PC-9 (cell line): ENCODE data around the gene MBIP. TPM values are rescaled to one million over a fixed set of nuclear protein-coding genes. Genes with fewer than 3 reads are reported as not detected.

Experiments used
- BruUV-seq: library from RNA; stranded (reverse); fragments of 400-500 nt; replicated peaks from 2 replicates; lab custom pipeline; 2021; lab: Mats Ljungman, UMichigan
- CTCF ChIA-PET: fragments of 300-600 bp; sonication (Branson Sonifier 250); formaldehyde crosslinking; loops from one replicate; lab custom pipeline; 2022; ENCODE audit warnings: antibody characterized with exemption; lab: Charles Lee
- POLR2A ChIA-PET: fragments of 300-600 bp; sonication (Branson Sonifier 250); formaldehyde crosslinking; loops from one replicate; lab custom pipeline; 2022; ENCODE audit warnings: antibody characterized with exemption; ENCODE audit not compliant: unreplicated experiment; lab: Charles Lee
- DNase-seq, 2 experiments: peaks; one replicate each; pipeline versions ENCODE4 v3.0.0 to v3.0.0-alpha.2; 2015 to 2022; ENCODE audit warnings: mixed read lengths in 1 of 2
- H2AFZ ChIP-seq: fragments of 200-600 bp; sonication (generic); 2 replicates; pipeline ENCODE4 v1.8.1; 2017; ENCODE audit warnings: antibody characterized with exemption
- H3F3A ChIP-seq: fragments of 200-600 bp; sonication (generic); 2 replicates; pipeline ENCODE4 v1.8.1; 2017; ENCODE audit warnings: antibody characterized with exemption, mild to moderate bottlenecking, low read depth; ENCODE audit not compliant: insufficient read depth
- H3K27ac ChIP-seq: fragments of 200-600 bp; sonication (generic); 2 replicates; pipeline ENCODE4 v1.6.1; 2016; ENCODE audit warnings: mixed run types
- H3K27me3 ChIP-seq: fragments of 200-600 bp; sonication (generic); 2 replicates; pipeline ENCODE4 v1.6.1; 2016; ENCODE audit warnings: low read depth, mixed run types; ENCODE audit not compliant: insufficient read depth
- H3K36me3 ChIP-seq: fragments of 200-600 bp; sonication (generic); 2 replicates; pipeline ENCODE4 v1.6.1; 2016; ENCODE audit warnings: low read depth, mixed run types
- H3K4me1 ChIP-seq: fragments of 200-600 bp; sonication (generic); replicated peaks from 2 replicates; pipeline ENCODE4 v1.6.1; 2016; ENCODE audit warnings: mixed run types; ENCODE audit not compliant: insufficient read depth
- H3K4me2 ChIP-seq: fragments of 200-600 bp; sonication (generic); 2 replicates; pipeline ENCODE4 v1.6.1; 2017; ENCODE audit warnings: mixed run types
- H3K4me3 ChIP-seq: fragments of 200-600 bp; sonication (generic); 2 replicates; pipeline ENCODE4 v1.6.1; 2016; ENCODE audit warnings: mixed run types
- H3K79me2 ChIP-seq: fragments of 200-600 bp; sonication (generic); 2 replicates; pipeline ENCODE4 v1.6.1; 2017; ENCODE audit warnings: low read depth, mixed run types
- H3K9me2 ChIP-seq: fragments of 200-600 bp; sonication (generic); 2 replicates; pipeline ENCODE4 v1.8.1; 2017; ENCODE audit warnings: mild to moderate bottlenecking; ENCODE audit not compliant: insufficient read depth
- H3K9me3 ChIP-seq: fragments of 200-600 bp; sonication (generic); 2 replicates; pipeline ENCODE4 v1.8.1; 2016; ENCODE audit warnings: low read depth; ENCODE audit not compliant: insufficient read depth
- H4K20me1 ChIP-seq: fragments of 200-600 bp; sonication (generic); 2 replicates; pipeline ENCODE4 v1.8.1; 2017; ENCODE audit not compliant: insufficient read depth
- EZH2 ChIP-seq: fragments of 200-600 bp; sonication (generic); IDR thresholded peaks from 2 replicates; pipeline ENCODE4 v1.8.0; 2017; ENCODE audit warnings: antibody characterized with exemption, low read depth
- intact Hi-C: fragments of 100-400 bp; cut with micrococcal nuclease; formaldehyde crosslinking; loops from one replicate; pipeline ENCODE4 v1.10.0; 2022; ENCODE audit not compliant: unreplicated experiment
- total RNA-seq: library from RNA; stranded (reverse); gene quantifications from 2 replicates; pipeline ENCODE4 v1.2.3, GENCODE V29; 2021
- TF ChIP-seq, protein P1 (sequence below): fragments of 200-600 bp; sonication (generic); conservative IDR thresholded peaks from 2 replicates; pipeline ENCODE4 v1.6.1; 2017; ENCODE audit warnings: mixed run types, antibody characterized with exemption, mild to moderate bottlenecking, moderate library complexity

Gene MBIP
- total RNA-seq, 1 experiment from 2014 or later: 15.2 TPM

DNA sequence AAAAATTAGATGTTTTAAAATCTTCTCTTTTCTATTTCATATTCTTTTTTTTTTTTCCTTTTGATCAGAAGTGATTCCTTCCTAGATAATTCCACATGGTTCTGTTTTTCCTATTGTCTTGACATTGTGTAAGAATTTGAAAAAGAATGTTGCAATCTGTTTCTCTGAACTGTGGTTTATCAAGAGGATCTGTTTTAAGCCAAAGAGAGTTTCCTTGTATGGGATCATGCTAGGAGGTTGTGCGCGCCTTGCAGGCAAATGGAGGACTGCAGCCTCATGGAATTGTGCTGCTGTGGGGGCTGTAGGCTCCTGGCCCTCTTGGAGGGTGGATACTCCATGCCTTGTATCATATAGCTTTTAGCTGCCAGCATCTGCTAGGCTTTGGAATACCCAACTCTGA, 43.3 kb upstream of the MBIP start:
- H3K79me2 ChIP-seq: no peaks in the 10 kb centered on the region
- H3K27ac ChIP-seq: no peak overlapping the region
- no TSS peak for BruUV-seq
- no peaks in the 10 kb centered on the region for H3K4me1 ChIP-seq
- no peaks in the 10 kb centered on the region for H3K36me3 ChIP-seq
- no peak overlapping the region for H2AFZ ChIP-seq
- H3K4me3 ChIP-seq: no peak overlapping the region
- intact Hi-C loops: no loop called here
- no peak for DNase-seq
- no peaks in the 10 kb centered on the region for H3K9me3 ChIP-seq
- H3F3A ChIP-seq: no peaks in the 10 kb centered on the region
- no peaks in the 10 kb centered on the region for H3K9me2 ChIP-seq
- TF ChIP-seq, protein P1, sequence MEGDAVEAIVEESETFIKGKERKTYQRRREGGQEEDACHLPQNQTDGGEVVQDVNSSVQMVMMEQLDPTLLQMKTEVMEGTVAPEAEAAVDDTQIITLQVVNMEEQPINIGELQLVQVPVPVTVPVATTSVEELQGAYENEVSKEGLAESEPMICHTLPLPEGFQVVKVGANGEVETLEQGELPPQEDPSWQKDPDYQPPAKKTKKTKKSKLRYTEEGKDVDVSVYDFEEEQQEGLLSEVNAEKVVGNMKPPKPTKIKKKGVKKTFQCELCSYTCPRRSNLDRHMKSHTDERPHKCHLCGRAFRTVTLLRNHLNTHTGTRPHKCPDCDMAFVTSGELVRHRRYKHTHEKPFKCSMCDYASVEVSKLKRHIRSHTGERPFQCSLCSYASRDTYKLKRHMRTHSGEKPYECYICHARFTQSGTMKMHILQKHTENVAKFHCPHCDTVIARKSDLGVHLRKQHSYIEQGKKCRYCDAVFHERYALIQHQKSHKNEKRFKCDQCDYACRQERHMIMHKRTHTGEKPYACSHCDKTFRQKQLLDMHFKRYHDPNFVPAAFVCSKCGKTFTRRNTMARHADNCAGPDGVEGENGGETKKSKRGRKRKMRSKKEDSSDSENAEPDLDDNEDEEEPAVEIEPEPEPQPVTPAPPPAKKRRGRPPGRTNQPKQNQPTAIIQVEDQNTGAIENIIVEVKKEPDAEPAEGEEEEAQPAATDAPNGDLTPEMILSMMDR: no peak
- TF ChIP-seq EZH2: no peak
- H3K4me2 ChIP-seq: no peak overlapping the region
- CTCF ChIA-PET: no interaction called here
- POLR2A ChIA-PET: no interaction called here
- no peaks in the 10 kb centered on the region for H4K20me1 ChIP-seq
- no peaks in the 10 kb centered on the region for H3K27me3 ChIP-seq

DNA sequence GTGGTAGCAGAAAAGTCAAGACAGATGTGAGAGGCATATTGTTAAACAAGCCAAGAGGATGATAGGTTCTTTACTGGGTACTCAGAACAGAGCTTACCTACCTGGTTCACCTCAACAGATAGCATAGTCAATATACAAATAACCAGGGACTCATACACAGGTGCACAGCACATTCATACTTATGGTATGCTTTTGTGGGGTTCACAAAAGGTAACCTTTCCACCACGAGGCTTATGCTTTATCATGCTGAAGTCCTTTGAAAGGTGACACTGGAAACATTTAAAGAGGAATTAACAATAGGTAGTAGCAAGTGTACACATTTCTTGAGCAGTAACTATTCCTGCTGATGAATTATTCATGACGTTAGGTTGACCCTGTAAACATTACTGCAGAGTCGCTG, 42.2 kb upstream of the MBIP start:
- Histone ChIP-seq H3K4me2 (no peak overlapping the region), H3F3A (no peaks in the 10 kb centered on the region), H2AFZ (no peak overlapping the region), H3K27me3 (no peaks in the 10 kb centered on the region), H3K36me3 (no peaks in the 10 kb centered on the region), H3K27ac (no peak overlapping the region), H3K9me3 (no peaks in the 10 kb centered on the region), H3K4me1 (no peaks in the 10 kb centered on the region), H4K20me1 (no peaks in the 10 kb centered on the region), H3K4me3 (no peak overlapping the region), H3K9me2 (no peaks in the 10 kb centered on the region), H3K79me2 (no peaks in the 10 kb centered on the region)
- TF ChIP-seq, protein P1: no peak
- no peak for TF ChIP-seq EZH2
- BruUV-seq: no TSS peak
- ChIA-PET CTCF (no interaction called here), POLR2A (interaction anchor here (0.6 kb wide), 1 partner anchor 55 kb away, joined by 3 read pairs; no protein-coding TSS in a partner anchor)
- peak in 1 of 2 experiments; percentile 51 for DNase-seq
- intact Hi-C loops: no loop called here

DNA sequence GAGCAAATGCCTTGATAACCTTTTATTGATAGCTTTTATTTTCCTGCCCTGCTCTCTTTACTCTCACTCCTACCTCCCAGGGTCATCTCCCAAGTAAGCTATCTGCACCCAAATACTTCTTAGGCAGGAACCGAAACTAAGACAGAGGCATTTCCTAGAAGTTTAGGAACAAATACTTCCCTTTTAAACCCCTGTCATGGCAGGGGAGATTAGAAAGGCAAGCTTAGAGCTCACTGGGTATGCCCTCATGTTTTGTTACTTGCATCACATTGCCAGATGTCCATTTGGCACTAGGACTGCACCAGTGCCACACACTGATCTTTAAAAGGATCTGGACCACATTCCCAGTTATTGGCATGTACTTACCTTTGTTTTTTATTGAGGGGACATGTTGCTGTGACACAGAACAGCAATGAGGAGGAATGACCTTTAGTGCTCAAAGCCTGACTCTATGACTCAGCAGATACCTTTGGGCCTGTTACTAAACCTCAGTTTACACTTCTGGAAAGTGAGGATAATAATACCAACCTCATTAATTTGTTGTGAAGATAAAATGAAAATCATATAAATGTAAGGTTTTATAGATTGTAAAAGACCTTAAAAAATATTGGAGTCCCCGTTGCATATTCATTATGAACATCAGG, 40.9 kb upstream of the MBIP start:
- H3K36me3 ChIP-seq: no peaks in the 10 kb centered on the region
- intact Hi-C loops: no loop called here
- no peaks in the 10 kb centered on the region for H3K9me2 ChIP-seq
- no peak overlapping the region for H3K4me2 ChIP-seq
- no TSS peak for BruUV-seq
- H3K27ac ChIP-seq: no peak overlapping the region
- TF ChIP-seq, protein P1: no peak
- TF ChIP-seq EZH2: no peak
- CTCF ChIA-PET: no interaction called here
- no peaks in the 10 kb centered on the region for H3K27me3 ChIP-seq
- H4K20me1 ChIP-seq: no peaks in the 10 kb centered on the region
- DNase-seq: no peak
- POLR2A ChIA-PET: no interaction called here
- H3K9me3 ChIP-seq: no peaks in the 10 kb centered on the region
- H3F3A ChIP-seq: no peaks in the 10 kb centered on the region
- H2AFZ ChIP-seq: no peak overlapping the region
- H3K4me3 ChIP-seq: no peak overlapping the region
- no peaks in the 10 kb centered on the region for H3K4me1 ChIP-seq
- no peaks in the 10 kb centered on the region for H3K79me2 ChIP-seq
